ENCODE results near the gene ELOVL1. TPM values are rescaled to one million over a fixed set of nuclear protein-coding genes. Genes with fewer than 3 reads are reported as not detected.

ELOVL1 gene
- total and polyA plus RNA-seq, 12 donors: 18.4 to 82.0 (median 28.3) TPM

GRCh38 chr1:43331688-43332087 is 36.1 kb downstream of the ELOVL1 start:
- ATAC-seq: no peak
- 89 to 90% methylated on average over 5 of the region's 5 CpGs for WGBS, 2 donors
- H3K4me3 ChIP-seq: no peak overlapping the region
- H3K27me3 ChIP-seq: no peaks in the 10 kb centered on the region
- peaks cover 0 to 16% (median 7%) of the 10 kb centered on the region in 11 donors for H3K9me3 ChIP-seq
- peaks cover 9 to 23% (median 17%) of the 10 kb centered on the region in 9 donors for H3K4me1 ChIP-seq
- DNase-seq: no peak
- intact Hi-C loops (cut with DNase I): no loop called here
- no peak overlapping the region for H3K27ac ChIP-seq
- TF ChIP-seq CTCF (IDR thresholded peaks at IDR 0.05): no peak
- H3K36me3 ChIP-seq: no peaks in the 10 kb centered on the region

GRCh38 chr1:43329995-43330751 is 37.6 kb downstream of the ELOVL1 start:
- DNase-seq: peak; percentile 55 to 83
- H3K4me1 ChIP-seq: peaks cover 9 to 23% (median 17%) of the 10 kb centered on the region in 9 donors
- H3K4me3 ChIP-seq: no peak overlapping the region
- peaks cover 0 to 31% (median 11%) of the 10 kb centered on the region in 11 donors for H3K9me3 ChIP-seq
- no peak for TF ChIP-seq CTCF (IDR thresholded peaks at IDR 0.05)
- ATAC-seq: peak; percentile 89 to 96 (median 95)
- intact Hi-C loops (cut with DNase I): no loop called here
- peak overlapping the region in 9 of 10 donors; percentile 18 to 74 (median 54) for H3K27ac ChIP-seq
- H3K36me3 ChIP-seq: peaks cover 0 to 7% (median 0%) of the 10 kb centered on the region in 9 donors
- WGBS, 2 donors: 34 to 42% methylated on average over 6 of the region's 6 CpGs
- no peaks in the 10 kb centered on the region for H3K27me3 ChIP-seq

- Histone ChIP-seq H3K9me3 (peaks cover 0 to 43% (median 11%) of the 10 kb centered on the region in 11 donors), H3K4me3 (no peak overlapping the region), H3K27me3 (no peaks in the 10 kb centered on the region), H3K27ac (no peak overlapping the region), H3K4me1 (peaks cover 9 to 23% (median 17%) of the 10 kb centered on the region in 9 donors), H3K36me3 (peaks cover 0 to 24% (median 0%) of the 10 kb centered on the region in 9 donors)
- ATAC-seq (no peak), DNase-seq (no peak)
- intact Hi-C loops (cut with DNase I): no loop called here
- WGBS, 2 donors: 100% methylated on average over 1 of the region's 1 CpG
- TF ChIP-seq CTCF (IDR thresholded peaks at IDR 0.05): no peak
These were observed 40.1 kb downstream of the ELOVL1 start for GRCh38 chr1:43327549-43328292.

GRCh38 chr1:43325381-43325780 is 42.4 kb downstream of the ELOVL1 start:
- ATAC-seq (no peak), DNase-seq (no peak)
- no peak overlapping the region for H3K27ac ChIP-seq
- peaks cover 0 to 47% (median 4%) of the 10 kb centered on the region in 9 donors for H3K36me3 ChIP-seq
- intact Hi-C loops (cut with DNase I): no loop called here
- H3K27me3 ChIP-seq: no peaks in the 10 kb centered on the region
- peaks cover 0 to 43% (median 11%) of the 10 kb centered on the region in 11 donors for H3K9me3 ChIP-seq
- H3K4me3 ChIP-seq: no peak overlapping the region
- peaks cover 7 to 13% (median 11%) of the 10 kb centered on the region in 9 donors for H3K4me1 ChIP-seq
- no peak for TF ChIP-seq CTCF (IDR thresholded peaks at IDR 0.05)

Data from heart right ventricle (tissue), 16 donors.